HEK293 (cell line): Measurements from ENCODE around the gene NEK8.

Experiments used
- BCL11B ChIP-seq: fragments of 450-650 bp; formaldehyde crosslinking; IDR thresholded peaks from 2 replicates; pipeline ENCODE4 v1.5.1; 2016; ENCODE audit warnings: low read depth, missing biosample characterization, missing genetic modification characterization
- IKZF3 ChIP-seq: fragments of 450-650 bp; IDR thresholded peaks from 2 replicates; pipeline ENCODE4 v1.5.0; 2018; ENCODE audit warnings: missing biosample characterization, mild to moderate bottlenecking, missing genetic modification characterization, moderate library complexity
- KLF16 ChIP-seq: fragments of 450-650 bp; formaldehyde crosslinking; IDR thresholded peaks from 2 replicates; pipeline ENCODE4 v1.5.1; 2017; ENCODE audit warnings: missing biosample characterization, missing genetic modification characterization
- SCRT1 ChIP-seq: fragments of 450-650 bp; formaldehyde crosslinking; IDR thresholded peaks from 2 replicates; pipeline ENCODE4 v1.5.1; 2016; ENCODE audit warnings: missing biosample characterization, missing genetic modification characterization, borderline replicate concordance
- SCRT2 ChIP-seq: fragments of 450-650 bp; formaldehyde crosslinking; IDR thresholded peaks from 2 replicates; pipeline ENCODE4 v1.5.1; 2016; ENCODE audit warnings: missing biosample characterization, missing genetic modification characterization
- TCF7L2 ChIP-seq: IDR thresholded peaks from 2 replicates; pipeline ENCODE4 v1.6.1; 2011; ENCODE audit warnings: low read depth, mild to moderate bottlenecking, inconsistent platforms, low read length, moderate library complexity, borderline replicate concordance
- YY1 ChIP-seq: fragments of 450-650 bp; formaldehyde crosslinking; IDR thresholded peaks from 2 replicates; pipeline ENCODE4 v1.5.1; 2018; ENCODE audit warnings: missing biosample characterization, missing genetic modification characterization
- ZFHX2 ChIP-seq: fragments of 450-650 bp; formaldehyde crosslinking; conservative IDR thresholded peaks from 2 replicates; pipeline ENCODE4 v1.5.1; 2016; ENCODE audit warnings: missing biosample characterization, missing genetic modification characterization
- ZFP69B ChIP-seq: fragments of 450-650 bp; formaldehyde crosslinking; IDR thresholded peaks from 2 replicates; pipeline ENCODE4 v1.5.1; 2016; ENCODE audit warnings: missing biosample characterization, missing genetic modification characterization
- ZNF10 ChIP-seq: fragments of 450-650 bp; formaldehyde crosslinking; IDR thresholded peaks from 2 replicates; pipeline ENCODE4 v1.5.1; 2017; ENCODE audit warnings: missing biosample characterization, missing genetic modification characterization
- ZNF121 ChIP-seq: fragments of 450-650 bp; formaldehyde crosslinking; IDR thresholded peaks from 2 replicates; pipeline ENCODE4 v1.5.1; 2016; ENCODE audit warnings: missing biosample characterization, missing genetic modification characterization
- ZNF146 ChIP-seq: fragments of 450-650 bp; formaldehyde crosslinking; IDR thresholded peaks from 2 replicates; pipeline ENCODE4 v1.5.1; 2016; ENCODE audit warnings: missing biosample characterization, missing genetic modification characterization
- ZNF211 ChIP-seq: fragments of 450-650 bp; formaldehyde crosslinking; IDR thresholded peaks from 2 replicates; pipeline ENCODE4 v1.5.1; 2016; ENCODE audit warnings: low read depth, missing biosample characterization, missing genetic modification characterization
- ZNF416 ChIP-seq: fragments of 450-650 bp; formaldehyde crosslinking; IDR thresholded peaks from 2 replicates; pipeline ENCODE4 v1.5.1; 2016; ENCODE audit warnings: missing biosample characterization, missing genetic modification characterization
- ZNF433 ChIP-seq: fragments of 450-650 bp; formaldehyde crosslinking; IDR thresholded peaks from 2 replicates; pipeline ENCODE4 v1.5.1; 2016; ENCODE audit warnings: missing biosample characterization, missing genetic modification characterization, low read depth
- ZNF544 ChIP-seq: fragments of 450-650 bp; formaldehyde crosslinking; IDR thresholded peaks from 2 replicates; pipeline ENCODE4 v1.5.0; 2017; ENCODE audit warnings: missing biosample characterization, missing genetic modification characterization
- ZNF571 ChIP-seq: fragments of 450-650 bp; formaldehyde crosslinking; IDR thresholded peaks from 2 replicates; pipeline ENCODE4 v1.5.0; 2017; ENCODE audit warnings: missing biosample characterization, missing genetic modification characterization
- ZNF610 ChIP-seq: fragments of 450-650 bp; formaldehyde crosslinking; IDR thresholded peaks from 2 replicates; pipeline ENCODE4 v1.5.1; 2016; ENCODE audit warnings: missing biosample characterization, missing genetic modification characterization, borderline replicate concordance
- ZNF621 ChIP-seq: fragments of 450-650 bp; formaldehyde crosslinking; IDR thresholded peaks from 2 replicates; pipeline ENCODE4 v1.5.1; 2017; ENCODE audit warnings: missing biosample characterization, missing genetic modification characterization
- ZNF791 ChIP-seq: fragments of 450-650 bp; formaldehyde crosslinking; IDR thresholded peaks from 2 replicates; pipeline ENCODE4 v1.5.1; 2016; ENCODE audit warnings: missing biosample characterization, missing genetic modification characterization
- TF ChIP-seq, protein P1 (sequence below): fragments of 450-650 bp; formaldehyde crosslinking; IDR thresholded peaks from 2 replicates; pipeline ENCODE4 v1.5.1; 2016; ENCODE audit warnings: missing biosample characterization, missing genetic modification characterization
- TF ChIP-seq, protein P2 (sequence below): fragments of 450-650 bp; formaldehyde crosslinking; conservative IDR thresholded peaks from 2 replicates; pipeline ENCODE4 v1.5.1; 2016; ENCODE audit warnings: low read depth, missing biosample characterization, missing genetic modification characterization
- TF ChIP-seq, protein P3 (sequence below): fragments of 450-650 bp; formaldehyde crosslinking; IDR thresholded peaks from 2 replicates; pipeline ENCODE4 v1.5.1; 2017; ENCODE audit warnings: missing biosample characterization, missing genetic modification characterization
- TF ChIP-seq, protein P4 (sequence below): fragments of 450-650 bp; formaldehyde crosslinking; IDR thresholded peaks from 2 replicates; pipeline ENCODE4 v1.5.1; 2017; ENCODE audit warnings: missing biosample characterization, missing genetic modification characterization
- TF ChIP-seq, protein P5 (sequence below): fragments of 450-650 bp; formaldehyde crosslinking; IDR thresholded peaks from 2 replicates; pipeline ENCODE4 v1.5.1; 2017; ENCODE audit warnings: missing biosample characterization, missing genetic modification characterization

Gene NEK8

DNA sequence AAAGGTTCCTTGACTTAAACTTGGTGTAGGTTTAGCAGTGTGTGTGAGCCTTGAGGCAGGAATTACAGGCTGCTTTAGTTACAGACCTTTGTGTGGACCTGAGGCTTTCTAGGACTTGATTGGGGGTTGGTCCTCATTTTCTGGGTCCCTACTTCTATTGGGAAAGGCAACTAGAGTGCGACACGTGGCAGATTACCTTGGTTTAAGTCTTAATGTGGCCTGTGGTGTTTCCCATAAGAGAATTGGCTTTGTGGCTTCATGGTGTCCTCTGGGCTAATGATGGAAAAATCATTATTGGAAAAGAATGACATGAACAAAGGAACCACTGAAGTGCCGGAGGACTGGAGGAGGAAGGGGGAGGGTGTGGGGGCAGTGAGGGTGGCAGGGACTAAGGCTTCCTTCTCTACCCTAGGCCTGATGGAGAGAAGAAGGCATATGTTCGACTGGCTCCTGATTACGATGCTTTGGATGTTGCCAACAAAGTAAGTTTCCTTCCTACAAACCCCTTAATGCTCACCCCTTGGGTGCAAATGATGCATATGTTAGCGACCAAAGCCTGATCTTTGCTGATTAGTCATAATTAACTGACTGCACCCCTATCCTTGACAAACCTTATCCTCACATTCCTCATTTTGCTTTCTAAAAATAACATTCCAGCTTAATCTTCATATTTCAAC lies 5.3 kb upstream of the NEK8 start (continued):
- TF ChIP-seq, protein P1, sequence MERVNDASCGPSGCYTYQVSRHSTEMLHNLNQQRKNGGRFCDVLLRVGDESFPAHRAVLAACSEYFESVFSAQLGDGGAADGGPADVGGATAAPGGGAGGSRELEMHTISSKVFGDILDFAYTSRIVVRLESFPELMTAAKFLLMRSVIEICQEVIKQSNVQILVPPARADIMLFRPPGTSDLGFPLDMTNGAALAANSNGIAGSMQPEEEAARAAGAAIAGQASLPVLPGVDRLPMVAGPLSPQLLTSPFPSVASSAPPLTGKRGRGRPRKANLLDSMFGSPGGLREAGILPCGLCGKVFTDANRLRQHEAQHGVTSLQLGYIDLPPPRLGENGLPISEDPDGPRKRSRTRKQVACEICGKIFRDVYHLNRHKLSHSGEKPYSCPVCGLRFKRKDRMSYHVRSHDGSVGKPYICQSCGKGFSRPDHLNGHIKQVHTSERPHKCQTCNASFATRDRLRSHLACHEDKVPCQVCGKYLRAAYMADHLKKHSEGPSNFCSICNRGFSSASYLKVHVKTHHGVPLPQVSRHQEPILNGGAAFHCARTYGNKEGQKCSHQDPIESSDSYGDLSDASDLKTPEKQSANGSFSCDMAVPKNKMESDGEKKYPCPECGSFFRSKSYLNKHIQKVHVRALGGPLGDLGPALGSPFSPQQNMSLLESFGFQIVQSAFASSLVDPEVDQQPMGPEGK (tag by site-specific recombination) = peak; percentile 50
- no peak for TF ChIP-seq ZNF571 (tag by site-specific recombination)
- TF ChIP-seq ZNF416 (tag by site-specific recombination) = no peak
- TF ChIP-seq ZNF621 = no peak
- TF ChIP-seq ZNF433 (tag by site-specific recombination) = no peak
- no peak for TF ChIP-seq ZNF121 (tag by site-specific recombination)
- TF ChIP-seq ZNF211 (tag by site-specific recombination) = no peak
- no peak for TF ChIP-seq ZNF10
- TF ChIP-seq SCRT1 = no peak
- peak; percentile 47; the same call in 1 of the 2 replicates for TF ChIP-seq SCRT2 (tag by site-specific recombination)
- TF ChIP-seq BCL11B (tag by site-specific recombination) = no peak
- TF ChIP-seq, protein P2, sequence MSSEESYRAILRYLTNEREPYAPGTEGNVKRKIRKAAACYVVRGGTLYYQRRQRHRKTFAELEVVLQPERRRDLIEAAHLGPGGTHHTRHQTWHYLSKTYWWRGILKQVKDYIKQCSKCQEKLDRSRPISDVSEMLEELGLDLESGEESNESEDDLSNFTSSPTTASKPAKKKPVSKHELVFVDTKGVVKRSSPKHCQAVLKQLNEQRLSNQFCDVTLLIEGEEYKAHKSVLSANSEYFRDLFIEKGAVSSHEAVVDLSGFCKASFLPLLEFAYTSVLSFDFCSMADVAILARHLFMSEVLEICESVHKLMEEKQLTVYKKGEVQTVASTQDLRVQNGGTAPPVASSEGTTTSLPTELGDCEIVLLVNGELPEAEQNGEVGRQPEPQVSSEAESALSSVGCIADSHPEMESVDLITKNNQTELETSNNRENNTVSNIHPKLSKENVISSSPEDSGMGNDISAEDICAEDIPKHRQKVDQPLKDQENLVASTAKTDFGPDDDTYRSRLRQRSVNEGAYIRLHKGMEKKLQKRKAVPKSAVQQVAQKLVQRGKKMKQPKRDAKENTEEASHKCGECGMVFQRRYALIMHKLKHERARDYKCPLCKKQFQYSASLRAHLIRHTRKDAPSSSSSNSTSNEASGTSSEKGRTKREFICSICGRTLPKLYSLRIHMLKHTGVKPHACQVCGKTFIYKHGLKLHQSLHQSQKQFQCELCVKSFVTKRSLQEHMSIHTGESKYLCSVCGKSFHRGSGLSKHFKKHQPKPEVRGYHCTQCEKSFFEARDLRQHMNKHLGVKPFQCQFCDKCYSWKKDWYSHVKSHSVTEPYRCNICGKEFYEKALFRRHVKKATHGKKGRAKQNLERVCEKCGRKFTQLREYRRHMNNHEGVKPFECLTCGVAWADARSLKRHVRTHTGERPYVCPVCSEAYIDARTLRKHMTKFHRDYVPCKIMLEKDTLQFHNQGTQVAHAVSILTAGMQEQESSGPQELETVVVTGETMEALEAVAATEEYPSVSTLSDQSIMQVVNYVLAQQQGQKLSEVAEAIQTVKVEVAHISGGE = no peak
- no peak for TF ChIP-seq KLF16 (tag by site-specific recombination)
- TF ChIP-seq, protein P3, sequence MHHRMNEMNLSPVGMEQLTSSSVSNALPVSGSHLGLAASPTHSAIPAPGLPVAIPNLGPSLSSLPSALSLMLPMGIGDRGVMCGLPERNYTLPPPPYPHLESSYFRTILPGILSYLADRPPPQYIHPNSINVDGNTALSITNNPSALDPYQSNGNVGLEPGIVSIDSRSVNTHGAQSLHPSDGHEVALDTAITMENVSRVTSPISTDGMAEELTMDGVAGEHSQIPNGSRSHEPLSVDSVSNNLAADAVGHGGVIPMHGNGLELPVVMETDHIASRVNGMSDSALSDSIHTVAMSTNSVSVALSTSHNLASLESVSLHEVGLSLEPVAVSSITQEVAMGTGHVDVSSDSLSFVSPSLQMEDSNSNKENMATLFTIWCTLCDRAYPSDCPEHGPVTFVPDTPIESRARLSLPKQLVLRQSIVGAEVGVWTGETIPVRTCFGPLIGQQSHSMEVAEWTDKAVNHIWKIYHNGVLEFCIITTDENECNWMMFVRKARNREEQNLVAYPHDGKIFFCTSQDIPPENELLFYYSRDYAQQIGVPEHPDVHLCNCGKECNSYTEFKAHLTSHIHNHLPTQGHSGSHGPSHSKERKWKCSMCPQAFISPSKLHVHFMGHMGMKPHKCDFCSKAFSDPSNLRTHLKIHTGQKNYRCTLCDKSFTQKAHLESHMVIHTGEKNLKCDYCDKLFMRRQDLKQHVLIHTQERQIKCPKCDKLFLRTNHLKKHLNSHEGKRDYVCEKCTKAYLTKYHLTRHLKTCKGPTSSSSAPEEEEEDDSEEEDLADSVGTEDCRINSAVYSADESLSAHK (tag by site-specific recombination) = no peak
- TF ChIP-seq IKZF3 = peak; percentile 54; the same call in 1 of the 2 replicates
- no peak for TF ChIP-seq ZNF544 (tag by site-specific recombination)
- TF ChIP-seq, protein P4, sequence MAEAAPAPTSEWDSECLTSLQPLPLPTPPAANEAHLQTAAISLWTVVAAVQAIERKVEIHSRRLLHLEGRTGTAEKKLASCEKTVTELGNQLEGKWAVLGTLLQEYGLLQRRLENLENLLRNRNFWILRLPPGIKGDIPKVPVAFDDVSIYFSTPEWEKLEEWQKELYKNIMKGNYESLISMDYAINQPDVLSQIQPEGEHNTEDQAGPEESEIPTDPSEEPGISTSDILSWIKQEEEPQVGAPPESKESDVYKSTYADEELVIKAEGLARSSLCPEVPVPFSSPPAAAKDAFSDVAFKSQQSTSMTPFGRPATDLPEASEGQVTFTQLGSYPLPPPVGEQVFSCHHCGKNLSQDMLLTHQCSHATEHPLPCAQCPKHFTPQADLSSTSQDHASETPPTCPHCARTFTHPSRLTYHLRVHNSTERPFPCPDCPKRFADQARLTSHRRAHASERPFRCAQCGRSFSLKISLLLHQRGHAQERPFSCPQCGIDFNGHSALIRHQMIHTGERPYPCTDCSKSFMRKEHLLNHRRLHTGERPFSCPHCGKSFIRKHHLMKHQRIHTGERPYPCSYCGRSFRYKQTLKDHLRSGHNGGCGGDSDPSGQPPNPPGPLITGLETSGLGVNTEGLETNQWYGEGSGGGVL (tag by site-specific recombination) = peak; percentile 40; the same call in 1 of the 2 replicates
- TF ChIP-seq ZNF791 (tag by site-specific recombination) = no peak
- 0 out of 2 replicates have a peak, but pooled peaks have one; percentile 31 for TF ChIP-seq ZFHX2 (tag by site-specific recombination)
- TF ChIP-seq, protein P5, sequence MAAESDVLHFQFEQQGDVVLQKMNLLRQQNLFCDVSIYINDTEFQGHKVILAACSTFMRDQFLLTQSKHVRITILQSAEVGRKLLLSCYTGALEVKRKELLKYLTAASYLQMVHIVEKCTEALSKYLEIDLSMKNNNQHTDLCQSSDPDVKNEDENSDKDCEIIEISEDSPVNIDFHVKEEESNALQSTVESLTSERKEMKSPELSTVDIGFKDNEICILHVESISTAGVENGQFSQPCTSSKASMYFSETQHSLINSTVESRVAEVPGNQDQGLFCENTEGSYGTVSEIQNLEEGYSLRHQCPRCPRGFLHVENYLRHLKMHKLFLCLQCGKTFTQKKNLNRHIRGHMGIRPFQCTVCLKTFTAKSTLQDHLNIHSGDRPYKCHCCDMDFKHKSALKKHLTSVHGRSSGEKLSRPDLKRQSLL (tag by site-specific recombination) = no peak
- no peak for TF ChIP-seq ZNF610 (tag by site-specific recombination)
- no peak for TF ChIP-seq ZFP69B
- peak; percentile 76 for TF ChIP-seq ZNF146
- TF ChIP-seq TCF7L2 = no peak
- TF ChIP-seq YY1 (tag by site-specific recombination) = no peak
